Measurements from ENCODE around the gene DDX27. TPM values are rescaled to one million over a fixed set of nuclear protein-coding genes. Genes with fewer than 3 reads are reported as not detected.

DDX27 gene
- total RNA-seq, 1 donor from 2014 or later = 52.2 TPM

GRCh38 chr20:49286689-49287551, 67.7 kb downstream of the DDX27 start:
- H3K4me3 ChIP-seq (ENCODE audit: low read depth, low read length) = no peak overlapping the region
- no peak for DNase-seq (ENCODE audit: low read depth)
- H3K36me3 ChIP-seq (ENCODE audit: control insufficient read depth, insufficient read depth, low read length) = peaks cover 23% of the 10 kb centered on the region
- no peak for TF ChIP-seq CTCF (IDR thresholded peaks at IDR 0.05; ENCODE audit: insufficient read depth, low read length, poor library complexity, severe bottlenecking)
- no peaks in the 10 kb centered on the region for H3K27me3 ChIP-seq (ENCODE audit: control insufficient read depth, insufficient read depth, low read length)

DNA sequence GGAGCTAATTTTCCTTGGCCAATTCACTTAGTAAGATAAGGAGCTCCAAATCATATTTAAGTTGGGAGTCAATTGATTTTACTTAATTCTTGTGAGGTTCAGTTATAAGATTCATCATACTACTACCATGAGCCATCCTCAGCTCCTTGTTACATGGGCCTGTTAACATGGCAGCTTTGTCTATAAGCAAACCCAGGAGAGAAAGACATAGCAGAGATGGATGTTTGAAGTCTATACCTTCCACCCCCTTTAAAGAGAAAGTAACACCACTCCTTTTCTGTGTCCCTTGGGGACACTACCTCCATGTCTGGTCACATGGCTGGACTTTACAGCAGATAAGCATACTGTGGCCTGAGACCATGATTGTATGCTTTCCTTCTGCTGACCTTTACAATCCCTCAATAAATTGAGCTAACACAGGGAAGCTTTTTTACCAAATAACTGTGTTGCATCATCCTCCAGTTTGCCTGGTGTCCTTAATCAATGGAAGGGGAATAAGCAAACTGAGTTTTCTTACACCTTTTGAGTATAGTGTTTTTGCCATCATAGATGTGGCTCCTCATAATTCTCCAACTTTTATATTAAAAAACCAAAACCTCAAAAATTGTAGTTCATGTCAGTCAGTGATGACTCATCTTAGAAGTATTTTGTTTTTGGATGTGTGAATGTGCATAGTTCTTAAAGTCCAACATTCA, 68.5 kb downstream of the DDX27 start:
- Histone ChIP-seq H3K36me3 (ENCODE audit: control insufficient read depth, insufficient read depth, low read length) (peaks cover 21% of the 10 kb centered on the region), H3K27me3 (ENCODE audit: control insufficient read depth, insufficient read depth, low read length) (no peaks in the 10 kb centered on the region), H3K4me3 (ENCODE audit: low read depth, low read length) (no peak overlapping the region)
- DNase-seq (ENCODE audit: low read depth) = no peak
- no peak for TF ChIP-seq CTCF (IDR thresholded peaks at IDR 0.05; ENCODE audit: insufficient read depth, low read length, poor library complexity, severe bottlenecking)

DNA sequence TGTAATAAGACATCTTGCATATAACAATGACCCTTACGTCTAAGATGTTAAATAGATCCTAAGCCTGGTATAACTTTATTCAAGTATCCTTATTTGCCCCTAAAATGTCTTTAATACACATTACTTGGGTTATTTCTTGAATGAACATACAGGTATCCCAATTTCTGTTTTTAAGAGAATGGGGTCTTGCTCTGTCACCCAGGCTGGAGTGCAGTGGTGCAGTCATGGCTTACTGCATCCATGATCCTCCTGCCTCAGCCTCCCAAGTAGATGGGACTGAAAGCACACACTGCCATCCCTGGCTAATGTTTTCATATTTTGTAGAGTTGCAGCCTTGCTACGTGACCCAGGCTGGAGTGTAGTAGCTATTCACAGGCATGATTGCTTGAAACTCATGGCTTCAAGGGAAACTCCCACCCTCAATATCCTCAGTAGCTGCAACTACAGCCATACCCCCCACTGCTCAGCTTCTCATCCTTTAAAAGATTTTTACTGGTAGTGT, 69.1 kb downstream of the DDX27 start:
- no peak overlapping the region for H3K4me3 ChIP-seq (ENCODE audit: low read depth, low read length)
- no peaks in the 10 kb centered on the region for H3K27me3 ChIP-seq (ENCODE audit: control insufficient read depth, insufficient read depth, low read length)
- peaks cover 15% of the 10 kb centered on the region for H3K36me3 ChIP-seq (ENCODE audit: control insufficient read depth, insufficient read depth, low read length)
- DNase-seq (ENCODE audit: low read depth) = no peak
- TF ChIP-seq CTCF (IDR thresholded peaks at IDR 0.05; ENCODE audit: insufficient read depth, low read length, poor library complexity, severe bottlenecking) = no peak

DNA sequence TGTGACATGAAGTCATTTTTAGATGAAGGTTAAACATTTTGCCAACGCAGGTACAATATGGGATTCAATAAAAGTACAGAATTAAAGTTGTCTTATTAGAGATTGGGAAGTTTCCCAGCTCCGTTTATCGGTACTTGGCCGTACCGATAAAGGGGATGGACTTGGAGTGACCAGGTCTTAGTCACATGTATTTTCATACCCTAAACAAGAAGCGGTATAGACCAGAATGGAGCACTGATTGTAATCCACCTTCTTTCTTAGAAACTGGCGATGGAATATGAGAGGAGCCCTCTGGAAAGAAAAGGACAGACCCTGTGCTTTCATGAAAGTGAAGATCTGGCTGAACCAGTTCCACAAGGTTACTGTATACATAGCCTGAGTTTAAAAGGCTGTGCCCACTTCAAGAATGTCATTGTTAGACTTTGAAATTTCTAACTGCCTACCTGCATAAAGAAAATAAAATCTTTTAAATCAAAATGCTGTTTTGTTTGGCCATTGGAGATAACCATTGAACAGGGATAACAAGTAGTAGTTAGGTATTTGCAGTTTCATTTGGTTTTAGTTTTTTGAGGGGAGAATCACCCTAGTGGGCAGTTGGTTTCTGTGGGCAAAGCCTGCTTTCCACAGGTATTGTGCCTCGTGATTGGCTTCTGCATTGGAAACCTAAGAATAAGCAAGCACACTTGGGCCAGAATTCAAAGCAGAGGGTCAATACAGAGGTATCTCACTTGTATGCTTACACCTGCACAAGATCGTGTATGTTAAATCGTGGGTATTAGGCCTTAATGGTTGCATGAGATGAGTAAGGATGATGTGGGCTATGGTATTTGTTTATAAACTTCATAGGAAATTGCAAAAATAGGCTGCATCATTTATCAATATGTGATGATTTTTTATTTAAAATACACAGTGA, 69.8 kb downstream of the DDX27 start:
- no peak for TF ChIP-seq CTCF (IDR thresholded peaks at IDR 0.05; ENCODE audit: insufficient read depth, low read length, poor library complexity, severe bottlenecking)
- no peaks in the 10 kb centered on the region for H3K27me3 ChIP-seq (ENCODE audit: control insufficient read depth, insufficient read depth, low read length)
- H3K4me3 ChIP-seq (ENCODE audit: low read depth, low read length) = no peak overlapping the region
- no peak for DNase-seq (ENCODE audit: low read depth)
- peaks cover 14% of the 10 kb centered on the region for H3K36me3 ChIP-seq (ENCODE audit: control insufficient read depth, insufficient read depth, low read length)

- Histone ChIP-seq H3K27me3 (ENCODE audit: control insufficient read depth, insufficient read depth, low read length) (no peaks in the 10 kb centered on the region), H3K36me3 (ENCODE audit: control insufficient read depth, insufficient read depth, low read length) (peaks cover 13% of the 10 kb centered on the region), H3K4me3 (ENCODE audit: low read depth, low read length) (no peak overlapping the region)
- no peak for DNase-seq (ENCODE audit: low read depth)
- TF ChIP-seq CTCF (IDR thresholded peaks at IDR 0.05; ENCODE audit: insufficient read depth, low read length, poor library complexity, severe bottlenecking) = no peak
Observed at GRCh38 chr20:49290608-49291191, 71.5 kb downstream of the DDX27 start.
